ENCODE measurements around the gene METTL15. TPM values are rescaled to one million over a fixed set of nuclear protein-coding genes. Genes with fewer than 3 reads are reported as not detected.

METTL15 gene
- total RNA-seq, 3 donors from 2014 or later = 9.8 to 30.3 (median 16.4) TPM

- no peak overlapping the region for H3K4me3 ChIP-seq
- DNase-seq (ENCODE audit: low spot score in 2 of 2) = no peak
- peaks cover 23 to 33% of the 10 kb centered on the region in 2 donors for H3K9me3 ChIP-seq
- intact Hi-C loops (cut with DNase I; ENCODE audit: low total_unique reads) = loop anchor here (10.0 kb wide), 1 partner anchor 285 kb away; no protein-coding TSS in a partner anchor
- H3K4me1 ChIP-seq = no peaks in the 10 kb centered on the region
- TF ChIP-seq POLR2A (IDR thresholded peaks at IDR 0.05) (no peak), CTCF (IDR thresholded peaks at IDR 0.05) (no peak), POLR2AphosphoS5 (IDR thresholded peaks at IDR 0.05) (no peak)
- no peak overlapping the region for H3K27ac ChIP-seq
- H3K27me3 ChIP-seq = no peaks in the 10 kb centered on the region
- H3K36me3 ChIP-seq = no peaks in the 10 kb centered on the region
Measured at GRCh38 chr11:28139841-28140415, 31.7 kb downstream of the METTL15 start.

- no peak overlapping the region for H3K4me3 ChIP-seq
- no peak for DNase-seq (ENCODE audit: low spot score in 2 of 2)
- H3K36me3 ChIP-seq = no peaks in the 10 kb centered on the region
- no peaks in the 10 kb centered on the region for H3K4me1 ChIP-seq
- intact Hi-C loops (cut with DNase I; ENCODE audit: low total_unique reads) = loop anchor here (10.0 kb wide), 1 partner anchor 286 kb away; no protein-coding TSS in a partner anchor
- H3K27ac ChIP-seq = no peak overlapping the region
- peaks cover 23 to 33% of the 10 kb centered on the region in 2 donors for H3K9me3 ChIP-seq
- no peak for TF ChIP-seq CTCF (IDR thresholded peaks at IDR 0.05)
- H3K27me3 ChIP-seq = no peaks in the 10 kb centered on the region
Measured at GRCh38 chr11:28140689-28141455, 32.7 kb downstream of the METTL15 start.

GRCh38 chr11:28142724-28143123, 34.5 kb downstream of the METTL15 start:
- H3K27me3 ChIP-seq = no peaks in the 10 kb centered on the region
- no peak overlapping the region for H3K4me3 ChIP-seq
- no peak overlapping the region for H3K27ac ChIP-seq
- peaks cover 23 to 33% of the 10 kb centered on the region in 2 donors for H3K9me3 ChIP-seq
- no peaks in the 10 kb centered on the region for H3K4me1 ChIP-seq
- no peaks in the 10 kb centered on the region for H3K36me3 ChIP-seq
- TF ChIP-seq POLR2AphosphoS5 (IDR thresholded peaks at IDR 0.05) (no peak), CTCF (IDR thresholded peaks at IDR 0.05) (no peak), POLR2A (IDR thresholded peaks at IDR 0.05) (no peak)
- DNase-seq (ENCODE audit: low spot score in 2 of 2) = no peak
- intact Hi-C loops (cut with DNase I; ENCODE audit: low total_unique reads) = loop anchor here (10.0 kb wide), 1 partner anchor 288 kb away; no protein-coding TSS in a partner anchor

- H3K4me3 ChIP-seq = no peak overlapping the region
- no peak overlapping the region for H3K27ac ChIP-seq
- TF ChIP-seq POLR2AphosphoS5 (IDR thresholded peaks at IDR 0.05) (no peak), CTCF (IDR thresholded peaks at IDR 0.05) (no peak), POLR2A (IDR thresholded peaks at IDR 0.05) (no peak)
- no peaks in the 10 kb centered on the region for H3K36me3 ChIP-seq
- DNase-seq (ENCODE audit: low spot score in 2 of 2) = no peak
- H3K9me3 ChIP-seq = peaks cover 12 to 16% of the 10 kb centered on the region in 2 donors
- intact Hi-C loops (cut with DNase I; ENCODE audit: low total_unique reads) = loop anchor here (10.0 kb wide), 1 partner anchor 290 kb away; no protein-coding TSS in a partner anchor
- H3K27me3 ChIP-seq = no peaks in the 10 kb centered on the region
- no peaks in the 10 kb centered on the region for H3K4me1 ChIP-seq
Measured at GRCh38 chr11:28144808-28145207, 36.6 kb downstream of the METTL15 start.

Measured in breast epithelium (tissue), 4 donors.